Measurements from ENCODE around the gene SHTN1. TPM values are rescaled to one million over a fixed set of nuclear protein-coding genes. Genes with fewer than 3 reads are reported as not detected.

SHTN1 gene
- total RNA-seq, 1 experiment from 2014 or later: 67.8 TPM

DNA sequence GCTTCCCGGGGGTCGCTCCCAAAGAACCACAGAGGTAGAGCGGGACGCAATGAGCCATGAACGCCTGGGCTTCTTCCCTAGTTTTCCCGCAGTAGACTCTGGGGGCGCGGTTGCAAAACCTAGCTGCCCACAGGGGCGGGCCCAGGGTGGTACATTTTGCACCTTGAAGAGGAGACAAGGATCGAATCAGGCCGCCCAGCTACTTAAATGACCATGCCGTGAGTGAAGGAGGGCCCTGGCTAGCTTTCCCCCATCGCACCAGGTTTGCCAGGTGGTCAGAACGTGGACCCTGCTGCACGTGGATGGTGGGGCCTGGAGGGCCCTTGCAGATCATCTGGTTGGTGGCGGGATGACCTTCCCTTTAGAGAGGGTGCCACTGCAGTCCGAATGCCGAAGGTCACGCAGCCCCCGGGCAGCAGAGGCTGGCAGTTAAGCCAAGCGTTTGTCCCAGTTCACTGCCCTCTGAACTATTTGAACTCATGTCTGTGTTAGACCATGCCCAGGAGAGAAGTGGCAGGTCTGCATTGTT lies 604 bp upstream of the SHTN1 start:
- intact Hi-C loops (cut with micrococcal nuclease; ENCODE audit: unreplicated experiment): loop anchor here (5.0 kb wide), 1 partner anchor 162 kb away; no protein-coding TSS in a partner anchor
- H3K4me1 ChIP-seq (ENCODE audit: control insufficient read depth, insufficient read depth, low read length): peaks cover 29% of the 10 kb centered on the region
- POLR2A ChIA-PET: interaction anchor here (0.6 to 0.7 kb wide), 2 partner anchors 227 to 229 kb away, joined by 7 read pairs; no protein-coding TSS in a partner anchor
- no peaks in the 10 kb centered on the region for H3K27me3 ChIP-seq (ENCODE audit: control insufficient read depth, insufficient read depth, low read length)
- H3K27ac ChIP-seq (ENCODE audit: low read length): peak overlapping the region; percentile 96
- TF ChIP-seq, protein P1, sequence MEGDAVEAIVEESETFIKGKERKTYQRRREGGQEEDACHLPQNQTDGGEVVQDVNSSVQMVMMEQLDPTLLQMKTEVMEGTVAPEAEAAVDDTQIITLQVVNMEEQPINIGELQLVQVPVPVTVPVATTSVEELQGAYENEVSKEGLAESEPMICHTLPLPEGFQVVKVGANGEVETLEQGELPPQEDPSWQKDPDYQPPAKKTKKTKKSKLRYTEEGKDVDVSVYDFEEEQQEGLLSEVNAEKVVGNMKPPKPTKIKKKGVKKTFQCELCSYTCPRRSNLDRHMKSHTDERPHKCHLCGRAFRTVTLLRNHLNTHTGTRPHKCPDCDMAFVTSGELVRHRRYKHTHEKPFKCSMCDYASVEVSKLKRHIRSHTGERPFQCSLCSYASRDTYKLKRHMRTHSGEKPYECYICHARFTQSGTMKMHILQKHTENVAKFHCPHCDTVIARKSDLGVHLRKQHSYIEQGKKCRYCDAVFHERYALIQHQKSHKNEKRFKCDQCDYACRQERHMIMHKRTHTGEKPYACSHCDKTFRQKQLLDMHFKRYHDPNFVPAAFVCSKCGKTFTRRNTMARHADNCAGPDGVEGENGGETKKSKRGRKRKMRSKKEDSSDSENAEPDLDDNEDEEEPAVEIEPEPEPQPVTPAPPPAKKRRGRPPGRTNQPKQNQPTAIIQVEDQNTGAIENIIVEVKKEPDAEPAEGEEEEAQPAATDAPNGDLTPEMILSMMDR (IDR thresholded peaks at IDR 0.05): no peak; the same call in 1 of the 2 replicates
- no peak for TF ChIP-seq TCF7L2 (IDR thresholded peaks at IDR 0.05; ENCODE audit: low read depth, low read length)
- TF ChIP-seq POLR2AphosphoS5 (IDR thresholded peaks at IDR 0.05; ENCODE audit: low read depth, low read length): no peak
- no peak for TF ChIP-seq SIN3A (IDR thresholded peaks at IDR 0.05; ENCODE audit: borderline replicate concordance, insufficient read depth, low read depth, low read length)
- TF ChIP-seq, protein P2, sequence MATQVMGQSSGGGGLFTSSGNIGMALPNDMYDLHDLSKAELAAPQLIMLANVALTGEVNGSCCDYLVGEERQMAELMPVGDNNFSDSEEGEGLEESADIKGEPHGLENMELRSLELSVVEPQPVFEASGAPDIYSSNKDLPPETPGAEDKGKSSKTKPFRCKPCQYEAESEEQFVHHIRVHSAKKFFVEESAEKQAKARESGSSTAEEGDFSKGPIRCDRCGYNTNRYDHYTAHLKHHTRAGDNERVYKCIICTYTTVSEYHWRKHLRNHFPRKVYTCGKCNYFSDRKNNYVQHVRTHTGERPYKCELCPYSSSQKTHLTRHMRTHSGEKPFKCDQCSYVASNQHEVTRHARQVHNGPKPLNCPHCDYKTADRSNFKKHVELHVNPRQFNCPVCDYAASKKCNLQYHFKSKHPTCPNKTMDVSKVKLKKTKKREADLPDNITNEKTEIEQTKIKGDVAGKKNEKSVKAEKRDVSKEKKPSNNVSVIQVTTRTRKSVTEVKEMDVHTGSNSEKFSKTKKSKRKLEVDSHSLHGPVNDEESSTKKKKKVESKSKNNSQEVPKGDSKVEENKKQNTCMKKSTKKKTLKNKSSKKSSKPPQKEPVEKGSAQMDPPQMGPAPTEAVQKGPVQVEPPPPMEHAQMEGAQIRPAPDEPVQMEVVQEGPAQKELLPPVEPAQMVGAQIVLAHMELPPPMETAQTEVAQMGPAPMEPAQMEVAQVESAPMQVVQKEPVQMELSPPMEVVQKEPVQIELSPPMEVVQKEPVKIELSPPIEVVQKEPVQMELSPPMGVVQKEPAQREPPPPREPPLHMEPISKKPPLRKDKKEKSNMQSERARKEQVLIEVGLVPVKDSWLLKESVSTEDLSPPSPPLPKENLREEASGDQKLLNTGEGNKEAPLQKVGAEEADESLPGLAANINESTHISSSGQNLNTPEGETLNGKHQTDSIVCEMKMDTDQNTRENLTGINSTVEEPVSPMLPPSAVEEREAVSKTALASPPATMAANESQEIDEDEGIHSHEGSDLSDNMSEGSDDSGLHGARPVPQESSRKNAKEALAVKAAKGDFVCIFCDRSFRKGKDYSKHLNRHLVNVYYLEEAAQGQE (IDR thresholded peaks at IDR 0.05; ENCODE audit: insufficient read depth in 1 of 2, low read depth in 2 of 2, low read length in 1 of 2): no peak
- in situ Hi-C loops (cut with HindIII; ENCODE audit: low pct_unique_long_range_greater_than_20kb, low sequenced_read_pairs): no loop called here
- no TSS peak for BruUV-seq (replicated peaks)
- ATAC-seq (peak; percentile 71), DNase-seq (ENCODE audit: low read depth, low spot score) (peak; percentile 17)
- H3K36me3 ChIP-seq (ENCODE audit: control insufficient read depth, insufficient read depth, low read length): no peaks in the 10 kb centered on the region
- H3K9me3 ChIP-seq (ENCODE audit: control insufficient read depth, insufficient read depth, low read depth, low read length): no peaks in the 10 kb centered on the region
- peak overlapping the region; percentile 75 to 84 for H3K4me3 ChIP-seq (ENCODE audit: low read depth in 2 of 2, low read length in 2 of 2)
- CTCF ChIA-PET: no interaction called here

DNA sequence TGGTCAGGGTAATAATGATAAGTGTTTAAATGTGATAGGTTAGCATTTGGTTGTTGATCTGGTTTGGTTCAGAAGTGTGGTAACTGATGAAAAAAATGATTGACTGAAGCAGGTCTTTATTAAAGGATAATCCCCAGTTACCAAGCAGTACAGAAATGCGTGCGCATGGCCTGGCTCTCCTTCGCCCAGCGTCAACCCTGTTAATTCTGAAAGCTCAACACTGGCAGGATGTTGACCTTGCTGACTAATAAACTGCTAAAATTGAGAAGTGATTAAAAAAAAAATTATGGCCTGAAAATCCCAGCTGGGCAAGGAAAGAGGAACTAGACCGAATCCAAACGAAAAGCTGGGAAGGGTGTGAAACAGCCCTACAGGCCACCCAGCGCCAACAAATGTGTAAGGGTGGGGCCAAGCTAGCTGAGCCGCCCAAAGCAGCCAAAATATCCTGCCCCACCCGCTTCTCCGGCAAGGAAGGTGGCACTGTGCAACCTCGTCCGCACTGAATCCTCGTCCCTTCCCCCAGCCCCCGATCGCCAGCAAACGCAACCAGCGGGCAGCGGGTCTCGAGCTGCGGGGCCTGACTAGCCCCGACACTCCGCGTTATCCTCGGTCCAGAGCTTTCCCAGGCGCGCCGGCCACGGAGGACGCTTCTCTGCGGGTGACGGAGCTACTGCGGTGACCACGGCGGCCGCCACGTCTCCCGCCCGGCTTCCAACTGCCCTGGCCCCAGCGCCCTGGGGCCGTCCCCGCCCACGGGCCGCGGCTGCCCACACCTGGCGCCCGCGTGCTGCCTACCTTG lies 561 bp downstream of the SHTN1 start:
- TF ChIP-seq, protein P1 (IDR thresholded peaks at IDR 0.05): peak; percentile 11; the same call in 1 of the 2 replicates
- TF ChIP-seq, protein P2 (IDR thresholded peaks at IDR 0.05; ENCODE audit: insufficient read depth in 1 of 2, low read depth in 2 of 2, low read length in 1 of 2): no peak
- TF ChIP-seq POLR2AphosphoS5 (IDR thresholded peaks at IDR 0.05; ENCODE audit: low read depth, low read length) (peak; percentile 35; the same call in 1 of the 2 replicates), TCF7L2 (IDR thresholded peaks at IDR 0.05; ENCODE audit: low read depth, low read length) (no peak), SIN3A (IDR thresholded peaks at IDR 0.05; ENCODE audit: borderline replicate concordance, insufficient read depth, low read depth, low read length) (no peak)
- BruUV-seq (replicated peaks): no TSS peak
- no peaks in the 10 kb centered on the region for H3K36me3 ChIP-seq (ENCODE audit: control insufficient read depth, insufficient read depth, low read length)
- H3K27ac ChIP-seq (ENCODE audit: low read length): peak overlapping the region; percentile 96
- H3K4me1 ChIP-seq (ENCODE audit: control insufficient read depth, insufficient read depth, low read length): peaks cover 29% of the 10 kb centered on the region
- H3K9me3 ChIP-seq (ENCODE audit: control insufficient read depth, insufficient read depth, low read depth, low read length): no peaks in the 10 kb centered on the region
- peak; percentile 90 for ATAC-seq
- intact Hi-C loops (cut with micrococcal nuclease; ENCODE audit: unreplicated experiment) (loop anchor here (5.0 kb wide), 1 partner anchor 163 kb away; no protein-coding TSS in a partner anchor), in situ Hi-C loops (cut with HindIII; ENCODE audit: low pct_unique_long_range_greater_than_20kb, low sequenced_read_pairs) (no loop called here)
- POLR2A ChIA-PET: no interaction called here
- no peaks in the 10 kb centered on the region for H3K27me3 ChIP-seq (ENCODE audit: control insufficient read depth, insufficient read depth, low read length)
- H3K4me3 ChIP-seq (ENCODE audit: low read depth in 2 of 2, low read length in 2 of 2): peak overlapping the region; percentile 75 to 84
- CTCF ChIA-PET: interaction anchor here (0.9 kb wide), 1 partner anchor 110 kb away, joined by 3 read pairs; no protein-coding TSS in a partner anchor
- DNase-seq (ENCODE audit: low read depth, low spot score): peak; percentile 47
